Stomach (tissue), 4 donors: Measurements from ENCODE around the gene NPHP4.

ENCODE experiments used
- CTCF ChIP-seq, 7 experiments: fragments of 450-650 bp in 4 of 7; fragments of 200-600 bp in 3 of 7; sonication (generic) in 3 of 7; IDR thresholded peaks; one replicate each; pipeline ENCODE4 v1.5.1; 2016 to 2019; ENCODE audit warnings: antibody characterized with exemption in 7 of 7, control low read depth in 2 of 7, mild to moderate bottlenecking in 1 of 7
- POLR2A ChIP-seq, 4 donors: fragments of 450-650 bp; IDR thresholded peaks; one replicate each; pipeline ENCODE4 v1.6.1; 2016; ENCODE audit warnings: antibody characterized with exemption in 4 of 4, control low read depth in 2 of 4, mild to moderate bottlenecking in 1 of 4, moderate library complexity in 1 of 4

GRCh38 chr1:5822726-5823125 lies 169.5 kb downstream of the NPHP4 start:
- no peak for TF ChIP-seq CTCF (IDR thresholded peaks at IDR 0.05)
- TF ChIP-seq POLR2A (IDR thresholded peaks at IDR 0.05): no peak
